ENCODE results near the gene ZP1.

- TF ChIP-seq CTCF (IDR thresholded peaks at IDR 0.05) (no peak), POLR2AphosphoS5 (IDR thresholded peaks at IDR 0.05) (no peak)
Observed at GRCh38 chr11:60875366-60876167, 8.2 kb downstream of the ZP1 start.

Data from upper lobe of left lung (tissue), 4 donors.